ENCODE measurements around the gene TMEM203.

The TMEM203 gene

DNA sequence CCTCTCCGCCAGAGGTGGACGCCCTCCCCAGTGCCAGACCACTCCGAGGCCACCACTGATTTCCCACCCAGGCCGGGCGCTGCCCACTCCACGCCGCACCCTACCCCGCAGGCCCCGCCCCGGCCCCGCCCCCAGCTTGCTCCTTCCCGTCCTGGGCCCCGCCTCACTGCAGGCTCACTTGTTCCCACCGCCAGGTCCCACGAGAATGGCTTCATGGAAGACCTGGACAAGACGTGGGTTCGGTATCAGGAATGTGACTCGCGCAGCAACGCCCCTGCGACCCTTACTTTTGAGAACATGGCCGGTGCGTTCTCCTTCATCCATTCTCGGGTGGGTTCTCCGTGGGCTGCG, 42.1 kb downstream of the TMEM203 start:
- no peak for DNase-seq

DNA sequence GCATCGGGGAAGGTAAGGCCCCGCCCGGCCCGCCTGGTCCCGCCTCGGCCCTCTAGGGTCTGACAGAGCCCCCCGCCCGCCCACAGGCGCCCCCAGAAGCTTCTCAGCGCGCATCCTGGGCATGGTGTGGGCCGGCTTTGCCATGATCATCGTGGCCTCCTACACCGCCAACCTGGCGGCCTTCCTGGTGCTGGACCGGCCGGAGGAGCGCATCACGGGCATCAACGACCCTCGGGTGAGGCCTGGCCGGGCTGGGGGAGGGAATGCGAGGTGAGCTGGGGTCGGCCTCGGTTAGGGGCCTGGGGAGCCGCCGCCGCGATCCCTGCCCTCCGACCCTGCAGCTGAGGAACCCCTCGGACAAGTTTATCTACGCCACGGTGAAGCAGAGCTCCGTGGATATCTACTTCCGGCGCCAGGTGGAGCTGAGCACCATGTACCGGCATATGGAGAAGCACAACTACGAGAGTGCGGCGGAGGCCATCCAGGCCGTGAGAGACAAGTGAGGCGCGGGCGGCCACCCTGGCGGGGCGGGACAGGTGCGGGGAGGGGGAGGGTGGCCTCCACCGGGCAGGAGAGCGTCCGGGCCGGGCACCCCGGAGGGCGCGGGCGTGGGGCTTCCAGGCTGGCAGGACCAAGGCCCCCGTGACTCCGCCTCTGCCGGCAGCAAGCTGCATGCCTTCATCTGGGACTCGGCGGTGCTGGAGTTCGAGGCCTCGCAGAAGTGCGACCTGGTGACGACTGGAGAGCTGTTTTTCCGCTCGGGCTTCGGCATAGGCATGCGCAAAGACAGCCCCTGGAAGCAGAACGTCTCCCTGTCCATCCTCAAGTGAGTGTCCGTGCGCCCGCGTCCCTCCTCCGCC, 42.7 kb downstream of the TMEM203 start:
- DNase-seq: no peak

DNA sequence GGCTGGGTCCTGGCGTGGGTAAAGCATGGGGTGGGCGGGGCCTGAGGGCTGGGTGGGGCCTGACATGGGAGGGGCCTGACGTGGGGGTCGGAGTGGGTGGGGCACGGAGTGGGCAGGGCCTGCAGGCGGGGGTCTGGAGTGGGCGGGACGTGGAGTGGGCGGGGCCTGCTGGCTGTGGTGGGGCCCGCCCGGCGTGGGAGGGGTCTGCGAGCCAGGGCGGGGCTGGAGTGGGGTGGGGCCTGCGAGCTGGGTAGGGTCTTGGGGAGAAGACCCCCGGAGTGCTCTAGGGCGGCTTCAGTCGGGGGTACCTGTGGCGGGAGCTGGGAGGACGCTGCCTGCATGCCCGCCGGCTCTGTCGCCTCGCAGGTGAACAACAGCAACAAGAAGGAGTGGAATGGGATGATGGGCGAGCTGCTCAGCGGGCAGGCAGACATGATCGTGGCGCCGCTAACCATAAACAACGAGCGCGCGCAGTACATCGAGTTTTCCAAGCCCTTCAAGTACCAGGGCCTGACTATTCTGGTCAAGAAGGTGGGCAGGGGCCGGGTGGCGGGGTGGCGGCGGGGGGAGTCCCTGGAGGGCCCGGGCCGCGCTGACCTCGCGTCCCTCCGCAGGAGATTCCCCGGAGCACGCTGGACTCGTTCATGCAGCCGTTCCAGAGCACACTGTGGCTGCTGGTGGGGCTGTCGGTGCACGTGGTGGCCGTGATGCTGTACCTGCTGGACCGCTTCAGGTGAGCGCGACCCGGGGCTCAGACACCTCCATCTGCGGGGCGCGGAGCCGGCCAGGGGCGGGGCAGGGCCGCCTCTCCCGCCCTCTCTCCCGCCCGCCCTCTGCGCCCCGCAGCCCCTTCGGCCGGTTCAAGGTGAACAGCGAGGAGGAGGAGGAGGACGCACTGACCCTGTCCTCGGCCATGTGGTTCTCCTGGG, 43.6 kb downstream of the TMEM203 start:
- DNase-seq: no peak

DNA sequence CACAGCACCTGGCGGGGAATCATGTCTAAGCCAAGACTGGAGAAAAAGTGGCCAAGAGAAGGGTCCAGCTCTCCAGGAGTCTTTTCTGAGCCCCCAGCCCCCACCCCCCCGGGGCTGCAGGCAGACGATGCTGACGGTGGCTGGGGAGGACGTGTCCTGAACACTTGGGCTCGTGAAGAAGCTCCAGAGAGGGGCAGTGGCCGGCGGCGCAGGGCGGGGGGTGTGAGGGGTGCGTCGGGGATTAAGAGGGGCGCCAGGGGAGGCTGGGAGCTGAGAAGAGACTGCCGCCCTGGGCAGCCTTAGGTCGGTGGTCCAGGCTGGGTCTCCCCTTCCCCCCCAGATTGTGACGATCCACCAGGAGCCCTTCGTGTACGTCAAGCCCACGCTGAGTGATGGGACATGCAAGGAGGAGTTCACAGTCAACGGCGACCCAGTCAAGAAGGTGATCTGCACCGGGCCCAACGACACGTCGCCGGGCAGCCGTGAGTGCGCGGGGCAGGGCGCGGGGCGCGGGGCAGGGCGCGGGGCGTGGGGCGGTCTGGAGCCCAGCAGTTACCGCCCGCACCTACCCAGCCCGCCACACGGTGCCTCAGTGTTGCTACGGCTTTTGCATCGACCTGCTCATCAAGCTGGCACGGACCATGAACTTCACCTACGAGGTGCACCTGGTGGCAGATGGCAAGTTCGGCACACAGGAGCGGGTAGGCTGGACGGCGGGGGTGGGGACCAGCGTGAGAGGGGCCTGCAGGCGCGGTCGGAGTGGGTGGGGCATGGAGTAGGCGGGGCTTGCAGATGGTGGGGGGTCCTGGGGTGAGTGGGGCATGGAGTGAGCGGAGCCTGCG, 44.5 kb downstream of the TMEM203 start:
- no peak for DNase-seq

DNA sequence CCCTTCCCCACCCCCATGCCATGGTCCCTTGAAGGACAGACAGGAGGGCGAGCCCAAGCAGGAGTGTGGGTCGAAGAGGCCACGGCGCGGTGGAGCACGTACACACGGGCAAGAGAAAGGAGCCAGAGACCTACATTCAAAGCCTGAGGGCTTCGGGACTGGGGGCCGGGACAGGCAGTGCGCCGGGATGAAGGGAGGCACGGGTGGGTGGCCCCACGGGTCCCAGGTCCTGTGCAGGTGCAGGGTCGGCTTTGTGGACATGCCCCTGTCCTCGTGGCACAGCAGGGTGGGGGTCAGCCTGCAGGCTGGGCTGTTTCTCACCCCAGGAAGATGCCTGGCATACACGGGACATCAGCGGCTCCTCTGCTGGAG, 45.4 kb downstream of the TMEM203 start:
- no peak for DNase-seq

DNA sequence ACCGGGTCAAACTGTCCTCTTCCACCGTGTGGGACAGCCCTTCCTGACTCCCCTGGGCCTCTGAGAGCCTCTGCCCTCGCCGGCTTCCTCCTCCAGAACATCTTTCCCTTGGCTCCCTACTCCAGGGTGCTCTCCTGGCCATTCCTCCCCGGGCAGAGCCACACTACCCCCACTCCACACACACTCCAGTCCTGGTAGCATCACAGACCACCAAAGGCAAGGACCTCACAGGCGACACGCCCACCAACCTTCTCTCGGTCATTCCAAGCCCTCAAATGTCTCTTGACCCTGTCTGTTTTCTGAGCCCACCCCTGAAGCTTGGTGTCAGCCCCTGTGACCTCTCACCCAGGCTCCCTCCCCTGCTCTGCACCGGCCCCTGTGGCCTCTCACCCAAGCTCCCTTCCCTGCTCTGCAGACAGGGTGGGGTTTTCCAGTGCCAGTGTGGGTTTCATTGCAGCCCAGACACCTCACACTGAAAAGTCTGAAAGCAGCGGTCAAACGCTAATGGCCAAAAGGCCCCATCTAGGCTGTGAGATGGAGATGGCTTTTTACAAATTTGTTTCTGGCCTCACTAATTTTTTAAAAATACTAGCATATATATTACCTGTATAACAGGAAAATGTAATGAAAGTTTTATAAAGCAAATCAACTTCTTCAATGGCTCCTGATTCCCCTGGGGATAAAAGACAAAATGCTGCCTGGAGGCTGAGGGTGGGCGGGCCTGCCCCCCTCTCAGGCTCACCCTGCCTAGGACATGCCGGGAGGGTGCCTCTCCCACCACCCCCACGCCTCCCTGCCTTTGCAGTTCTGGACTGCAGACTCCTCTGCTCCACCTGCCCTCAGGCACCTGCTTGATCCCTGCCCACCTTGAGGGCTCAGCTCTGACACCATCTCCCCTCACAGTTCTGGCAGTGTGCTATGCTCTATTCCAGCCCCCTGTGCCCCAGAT, 46.1 kb downstream of the TMEM203 start:
- DNase-seq: no peak

DNA sequence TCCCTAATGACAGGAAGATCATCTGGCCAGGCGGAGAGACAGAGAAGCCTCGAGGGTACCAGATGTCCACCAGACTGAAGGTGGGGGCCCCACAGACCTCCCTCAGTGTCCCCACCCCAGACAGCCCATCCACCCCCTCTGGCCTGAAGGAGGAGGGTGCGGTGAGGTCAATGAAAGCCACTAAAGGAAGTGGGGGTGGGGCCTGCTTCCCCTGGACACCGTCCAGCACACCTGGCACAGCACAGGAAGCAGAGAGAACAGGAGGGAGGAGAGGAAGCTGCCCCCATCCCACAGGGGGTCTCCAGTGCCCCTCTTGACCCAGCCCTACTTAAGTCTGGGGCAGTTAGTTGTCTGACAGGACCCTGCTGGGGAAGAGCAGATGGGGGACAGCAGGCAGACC, 46.8 kb downstream of the TMEM203 start:
- DNase-seq: no peak

DNA sequence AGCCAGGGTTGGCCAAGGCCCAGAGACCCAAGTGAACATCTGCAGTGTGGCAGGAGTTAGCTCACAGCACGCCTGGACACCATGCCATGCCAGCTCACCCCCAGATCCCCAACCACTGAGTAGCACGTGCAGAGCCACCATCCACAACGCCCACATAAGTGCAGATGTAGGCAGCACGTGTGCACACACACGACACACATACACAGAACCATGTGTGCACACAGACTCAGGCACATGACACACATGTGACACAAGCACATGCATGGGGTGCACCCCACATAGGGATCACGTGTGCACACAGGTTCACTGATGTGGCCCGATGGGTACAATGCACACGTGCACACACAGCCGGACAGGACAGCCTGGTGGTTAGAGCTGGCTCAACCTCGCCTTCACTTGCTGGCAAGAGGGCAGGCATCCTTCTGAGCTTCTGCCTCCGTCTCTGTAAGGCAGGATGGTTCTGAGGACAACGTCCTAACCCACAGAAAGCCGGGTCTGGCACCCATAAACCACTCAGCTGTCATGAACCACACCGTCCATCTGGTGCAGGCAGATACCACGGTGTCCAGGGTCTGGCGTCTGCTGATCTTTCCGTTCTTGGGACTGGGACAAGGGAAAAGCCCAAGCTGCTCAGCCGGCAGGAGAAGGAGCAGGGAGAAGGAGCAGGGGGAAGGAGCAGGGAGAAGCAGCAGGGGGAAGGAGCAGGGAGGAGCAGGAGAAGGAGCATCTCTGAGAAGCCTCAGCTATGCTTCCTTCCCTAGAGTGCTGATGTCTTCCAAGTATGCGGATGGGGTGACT, 47.6 kb downstream of the TMEM203 start:
- no peak for DNase-seq

DNA sequence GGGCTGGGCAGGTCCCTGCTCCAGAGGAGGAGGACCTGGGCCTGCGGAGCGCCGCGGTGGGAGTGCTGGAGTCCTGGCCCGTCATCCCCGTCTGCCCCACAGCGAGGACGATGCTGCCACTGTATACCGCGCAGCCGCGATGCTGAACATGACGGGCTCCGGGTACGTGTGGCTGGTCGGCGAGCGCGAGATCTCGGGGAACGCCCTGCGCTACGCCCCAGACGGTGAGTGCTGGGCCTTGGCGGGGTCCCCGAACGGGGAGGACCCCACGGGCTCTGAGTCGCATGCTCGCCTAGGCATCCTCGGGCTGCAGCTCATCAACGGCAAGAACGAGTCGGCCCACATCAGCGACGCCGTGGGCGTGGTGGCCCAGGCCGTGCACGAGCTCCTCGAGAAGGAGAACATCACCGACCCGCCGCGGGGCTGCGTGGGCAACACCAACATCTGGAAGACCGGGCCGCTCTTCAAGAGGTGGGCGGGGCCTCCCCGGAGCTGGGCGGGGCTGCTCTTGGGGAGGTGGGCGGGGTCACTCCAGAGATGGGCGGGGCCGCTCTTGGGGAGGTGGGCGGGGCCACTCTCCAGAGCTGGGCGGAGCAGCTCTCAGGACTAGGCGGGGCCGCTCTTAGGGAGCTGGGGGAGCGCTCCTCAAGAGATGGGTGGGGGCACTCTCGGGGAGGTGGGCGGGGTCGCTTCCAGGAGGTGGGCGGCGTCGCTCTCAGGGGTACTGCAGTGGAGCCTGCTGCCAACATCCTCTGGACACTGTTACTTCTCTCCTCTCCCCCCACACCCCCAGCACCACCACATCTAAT, 48.7 kb downstream of the TMEM203 start:
- no peak for DNase-seq
